ENCODE results near the gene LRIG2.
A peak's percentile ranks its signal among the peaks of the same experiment; 100 is the strongest.
"Not testable (repeated sequence)": the region's sequence is repeated elsewhere in the genome, so short reads cannot be mapped to it uniquely, and the experiment has no call there.

LRIG2 gene

GRCh38 chr1:113055570-113055969 is 17.4 kb upstream of the LRIG2 start:
- no peak for DNase-seq
- intact Hi-C loops (cut with DNase I) = no loop called here

- intact Hi-C loops (cut with DNase I) = no loop called here
- peak in 1 of 10 donors; percentile 42 for DNase-seq
Measured at GRCh38 chr1:113057006-113057405, 16.0 kb upstream of the LRIG2 start.

GRCh38 chr1:113058941-113059706 is 13.9 kb upstream of the LRIG2 start:
- no peak for DNase-seq
- intact Hi-C loops (cut with DNase I) = no loop called here

GRCh38 chr1:113063456-113063855 is 9.5 kb upstream of the LRIG2 start:
- intact Hi-C loops (cut with DNase I) = not testable (repeated sequence)
- DNase-seq = peak in 1 of 10 donors; percentile 34

- no peak for DNase-seq
- intact Hi-C loops (cut with DNase I) = loop anchor here (2.0 kb wide), 1 partner anchor 353 kb away; a partner anchor contains a TSS
Measured at GRCh38 chr1:113072141-113072756, 749 bp upstream of the LRIG2 start.

- DNase-seq = peak in 1 of 10 donors; percentile 36
- intact Hi-C loops (cut with DNase I) = loop anchor here (2.0 kb wide), 1 partner anchor 355 kb away; a partner anchor contains a TSS
Measured at GRCh38 chr1:113073479-113073950, 517 bp downstream of the LRIG2 start.

GRCh38 chr1:113074237-113074636 is 1.2 kb downstream of the LRIG2 start:
- intact Hi-C loops (cut with DNase I) = no loop called here

GRCh38 chr1:113077978-113078377 is 5.0 kb downstream of the LRIG2 start:
- intact Hi-C loops (cut with DNase I); DNase-seq: not testable (repeated sequence)

More at GRCh38 chr1:113074237-113074636, 1.2 kb downstream of the LRIG2 start:
- DNase-seq = no peak

GRCh38 chr1:113086541-113086940 is 13.5 kb downstream of the LRIG2 start:
- intact Hi-C loops (cut with DNase I) = no loop called here

GRCh38 chr1:113088972-113089371 is 16.0 kb downstream of the LRIG2 start:
- DNase-seq = no peak
- intact Hi-C loops (cut with DNase I) = no loop called here

More at GRCh38 chr1:113086541-113086940, 13.5 kb downstream of the LRIG2 start:
- DNase-seq = no peak

- DNase-seq = no peak
- intact Hi-C loops (cut with DNase I) = no loop called here
Measured at GRCh38 chr1:113090051-113090450, 17.1 kb downstream of the LRIG2 start.

- no peak for DNase-seq
- intact Hi-C loops (cut with DNase I) = no loop called here
Measured at GRCh38 chr1:113091988-113092594, 19.1 kb downstream of the LRIG2 start.

- DNase-seq = no peak
- intact Hi-C loops (cut with DNase I) = no loop called here
Measured at GRCh38 chr1:113094506-113094905, 21.5 kb downstream of the LRIG2 start.

GRCh38 chr1:113095790-113096455 is 22.9 kb downstream of the LRIG2 start:
- intact Hi-C loops (cut with DNase I) = no loop called here
- no peak for DNase-seq

- intact Hi-C loops (cut with DNase I) = no loop called here
Measured at GRCh38 chr1:113096493-113096892, 23.5 kb downstream of the LRIG2 start.

GRCh38 chr1:113101588-113101987 is 28.6 kb downstream of the LRIG2 start:
- no peak for DNase-seq
- intact Hi-C loops (cut with DNase I) = no loop called here

More at GRCh38 chr1:113096493-113096892, 23.5 kb downstream of the LRIG2 start:
- no peak for DNase-seq

GRCh38 chr1:113103048-113103447 is 30.1 kb downstream of the LRIG2 start:
- no peak for DNase-seq
- intact Hi-C loops (cut with DNase I) = no loop called here

- no peak for DNase-seq
- intact Hi-C loops (cut with DNase I) = no loop called here
Measured at GRCh38 chr1:113103977-113104376, 31.0 kb downstream of the LRIG2 start.

- intact Hi-C loops (cut with DNase I) = no loop called here
- DNase-seq = no peak
Measured at GRCh38 chr1:113106910-113107309, 33.9 kb downstream of the LRIG2 start.

GRCh38 chr1:113109908-113110554 is 37.0 kb downstream of the LRIG2 start:
- peak in 8 of 10 donors; percentile 25 to 88 (median 46) for DNase-seq
- intact Hi-C loops (cut with DNase I) = no loop called here
